Measurements from ENCODE around the gene KASH5. TPM values are rescaled to one million over a fixed set of nuclear protein-coding genes. Genes with fewer than 3 reads are reported as not detected.
"Not testable (repeated sequence)": the region's sequence is repeated elsewhere in the genome, so short reads cannot be mapped to it uniquely, and the experiment has no call there.

KASH5 gene
- polyA plus RNA-seq, 3 donors = 0.14 to 0.57 (median 0.45) TPM

DNA sequence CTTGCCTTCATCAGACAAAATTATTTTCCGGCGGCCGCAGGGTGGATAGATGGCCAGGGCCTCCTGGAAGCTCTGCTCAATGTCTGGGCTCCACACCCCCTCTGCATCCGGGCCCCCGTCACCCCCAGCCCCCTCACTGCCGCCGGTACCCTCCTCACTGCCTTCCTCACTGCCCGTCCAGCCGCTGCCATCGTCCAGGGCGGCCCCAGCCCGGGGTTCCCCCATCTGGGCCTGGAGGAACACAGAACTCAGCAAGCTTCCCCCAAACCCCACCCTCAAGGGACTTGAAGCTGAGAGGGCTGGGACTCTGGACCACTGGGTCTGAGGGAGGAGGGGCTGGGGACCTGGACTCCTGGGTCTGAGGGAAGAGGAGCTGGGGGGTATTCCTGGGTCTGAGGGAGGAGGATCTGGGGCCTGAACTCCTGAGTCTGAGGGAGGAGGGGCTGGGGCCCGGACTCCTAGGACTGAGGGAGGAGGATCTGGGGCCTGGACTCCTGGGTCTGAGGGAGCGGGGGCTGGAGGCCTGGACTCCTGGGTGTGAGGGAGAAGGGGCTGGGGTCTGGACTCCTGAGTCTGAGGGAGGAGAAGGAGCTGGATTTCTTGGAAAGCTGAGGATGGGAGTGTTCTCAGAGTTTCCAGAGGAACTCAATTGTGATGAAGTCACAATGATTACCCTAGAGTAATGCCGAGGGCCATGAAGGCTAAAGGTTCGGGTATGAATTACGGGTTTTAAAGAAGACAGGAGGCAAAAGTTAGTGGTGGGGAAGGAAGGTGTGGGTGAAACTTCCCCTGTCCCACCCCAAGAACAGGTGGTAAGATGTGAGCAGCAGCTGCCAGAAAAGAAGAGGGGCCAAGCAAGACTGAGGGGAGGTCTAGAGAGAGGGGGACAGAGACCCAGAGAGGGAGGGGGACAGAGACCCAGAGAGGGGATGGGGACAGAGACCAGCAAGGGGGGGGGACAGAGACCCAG, 27.9 kb upstream of the KASH5 start:
- no peak for DNase-seq (ENCODE audit: extremely low read depth in 1 of 11, low read depth in 9 of 11, low spot score in 4 of 11)

DNA sequence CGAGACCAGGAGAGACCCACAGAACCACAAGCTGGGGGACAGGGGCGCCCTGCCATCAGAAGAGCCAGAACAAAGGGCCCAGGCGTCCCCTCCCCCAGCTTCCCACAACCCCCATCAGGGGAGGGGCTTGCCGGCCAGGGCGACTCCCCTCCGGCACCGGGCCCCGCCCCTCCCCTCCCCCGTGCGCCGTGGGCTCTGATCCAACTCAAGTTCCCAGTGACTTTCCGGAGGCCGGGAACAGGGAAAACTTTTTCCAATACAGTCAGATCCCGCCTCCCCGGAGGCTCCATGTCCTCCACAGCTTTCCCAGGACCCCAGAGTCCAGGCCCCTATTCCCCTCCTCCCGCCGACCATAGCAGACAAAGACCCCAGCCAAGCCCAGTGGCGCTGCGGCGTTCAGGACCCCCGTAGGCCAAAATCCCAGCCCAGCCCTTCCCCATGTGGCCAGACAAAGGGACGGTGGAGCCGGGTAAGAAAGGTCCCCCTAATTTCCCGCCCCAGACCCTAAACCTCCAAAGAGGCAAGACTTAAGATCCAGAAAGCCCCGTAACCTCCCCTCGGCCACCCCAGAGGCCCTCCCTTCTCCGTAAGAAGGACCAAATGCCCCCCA, 26.5 kb upstream of the KASH5 start:
- peak in 10 of 11 donors; percentile 85 to 92 (median 89) for DNase-seq (ENCODE audit: extremely low read depth in 1 of 11, low read depth in 9 of 11, low spot score in 4 of 11)

DNA sequence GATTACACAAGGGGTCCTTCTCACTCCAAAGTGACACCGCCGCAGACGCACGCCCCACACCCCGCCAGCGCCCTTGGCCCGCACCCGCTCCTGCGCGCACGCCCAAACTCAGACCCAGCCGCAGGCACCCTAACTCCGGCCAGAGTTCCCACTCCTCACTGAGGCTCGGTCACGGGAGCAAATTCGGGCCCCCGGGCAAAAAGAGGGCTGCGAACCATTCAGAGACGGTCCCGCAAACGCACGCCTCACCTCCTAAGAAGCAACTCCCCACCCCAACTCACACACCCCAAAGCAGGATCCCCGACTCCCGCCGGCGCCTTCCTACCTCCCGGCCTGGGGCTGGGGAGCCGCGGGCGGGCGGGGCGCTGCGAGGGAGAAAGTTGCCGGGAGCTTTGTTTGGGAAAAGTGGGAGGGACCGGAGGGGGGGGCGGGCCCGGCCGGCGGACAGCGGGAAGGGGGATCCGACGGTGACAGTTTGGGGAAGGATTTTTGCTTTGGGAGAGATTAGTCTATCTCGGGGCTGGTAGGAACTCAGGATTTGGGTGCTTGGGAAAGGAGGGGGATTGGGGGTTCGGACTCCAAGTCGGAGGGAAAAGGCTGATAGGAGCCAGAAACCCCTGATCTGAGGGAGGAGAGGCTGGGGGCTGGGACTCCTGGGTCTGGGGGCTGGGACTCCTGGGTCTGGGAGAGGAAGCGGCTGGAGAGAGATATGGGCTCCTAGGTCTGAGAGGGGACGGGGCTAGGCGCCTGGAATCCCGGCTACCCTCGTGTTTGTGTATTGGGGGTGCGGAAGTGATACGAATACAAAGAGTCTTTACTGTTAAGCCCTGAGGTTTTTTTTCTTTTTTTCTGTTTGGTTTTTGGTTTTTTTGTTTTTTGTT, 25.8 kb upstream of the KASH5 start, which contains the start of gene TEAD2:
TEAD2 (minus strand) TSS at position 369 of the 881 bp plus-strand sequence. CDS start 2,341 bp downstream, outside the sequence.
- DNase-seq (ENCODE audit: extremely low read depth in 1 of 11, low read depth in 9 of 11, low spot score in 4 of 11) = peak in 7 of 11 donors; percentile 63 to 77 (median 68)

DNA sequence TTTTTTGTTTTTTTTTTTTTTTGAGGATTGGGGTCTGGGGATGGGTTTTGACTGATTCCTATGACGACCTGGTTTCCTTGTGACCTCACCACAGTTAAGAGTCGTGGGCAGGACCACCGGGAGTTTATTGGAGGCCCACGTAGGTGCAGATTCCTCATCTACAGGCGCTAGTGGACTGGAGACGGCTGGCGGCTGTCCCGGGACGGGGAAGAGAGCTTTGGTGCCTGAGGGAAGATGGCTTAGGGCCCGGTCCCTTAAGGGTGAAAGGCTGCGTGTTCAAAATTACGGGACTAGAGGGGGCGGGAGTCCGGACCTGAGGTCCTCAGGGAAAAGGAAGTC, 25.2 kb upstream of the KASH5 start:
- DNase-seq (ENCODE audit: extremely low read depth in 1 of 11, low read depth in 9 of 11, low spot score in 4 of 11) = peak in 2 of 11 donors; percentile 30 to 35

DNA sequence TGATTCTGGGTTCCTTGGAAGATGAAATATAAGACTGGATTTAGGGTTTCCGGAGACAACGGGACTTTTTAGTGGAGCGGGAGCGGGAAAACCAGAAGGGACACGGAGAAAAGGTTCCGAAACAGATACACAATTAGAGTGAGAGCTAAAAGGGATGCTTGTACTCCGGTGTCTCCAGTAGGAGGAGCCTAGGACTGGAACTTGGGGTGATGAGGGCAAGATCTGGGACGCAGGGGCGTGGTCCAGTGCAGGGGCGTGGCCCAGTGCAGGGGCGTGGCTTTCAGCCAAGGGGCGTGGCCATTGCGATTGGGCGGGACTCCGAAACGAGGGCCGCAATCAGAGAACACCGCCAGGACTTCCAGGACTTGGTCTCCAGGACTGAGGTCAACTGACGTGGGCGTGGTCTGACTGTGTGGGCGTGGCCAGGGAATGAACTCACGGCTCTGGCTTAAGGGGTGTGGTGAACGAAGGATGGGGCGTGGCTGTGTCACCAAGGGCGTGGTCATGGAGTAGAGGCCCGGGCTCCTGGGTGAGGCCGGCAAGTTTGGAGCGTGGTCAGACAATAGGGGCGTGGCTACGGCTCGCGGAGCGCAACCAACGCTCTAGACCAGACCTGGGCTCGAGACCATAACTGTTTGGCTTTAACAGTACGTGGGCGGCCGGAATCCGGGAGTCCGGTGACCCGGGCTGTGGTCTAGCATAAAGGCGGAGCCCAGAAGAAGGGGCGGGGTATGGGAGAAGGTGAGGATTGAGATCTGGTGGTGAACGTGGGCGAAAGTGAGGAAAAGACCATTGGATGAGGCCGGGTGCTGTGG, 24.6 kb upstream of the KASH5 start, which contains the start of gene DKKL1:
DKKL1 (plus strand) TSS at position 610 of the 815 bp plus-strand sequence; CDS start at position 732, 122 bp downstream.
- peak; percentile 92 to 99 (median 96) for DNase-seq (ENCODE audit: extremely low read depth in 1 of 11, low read depth in 9 of 11, low spot score in 4 of 11)

DNA sequence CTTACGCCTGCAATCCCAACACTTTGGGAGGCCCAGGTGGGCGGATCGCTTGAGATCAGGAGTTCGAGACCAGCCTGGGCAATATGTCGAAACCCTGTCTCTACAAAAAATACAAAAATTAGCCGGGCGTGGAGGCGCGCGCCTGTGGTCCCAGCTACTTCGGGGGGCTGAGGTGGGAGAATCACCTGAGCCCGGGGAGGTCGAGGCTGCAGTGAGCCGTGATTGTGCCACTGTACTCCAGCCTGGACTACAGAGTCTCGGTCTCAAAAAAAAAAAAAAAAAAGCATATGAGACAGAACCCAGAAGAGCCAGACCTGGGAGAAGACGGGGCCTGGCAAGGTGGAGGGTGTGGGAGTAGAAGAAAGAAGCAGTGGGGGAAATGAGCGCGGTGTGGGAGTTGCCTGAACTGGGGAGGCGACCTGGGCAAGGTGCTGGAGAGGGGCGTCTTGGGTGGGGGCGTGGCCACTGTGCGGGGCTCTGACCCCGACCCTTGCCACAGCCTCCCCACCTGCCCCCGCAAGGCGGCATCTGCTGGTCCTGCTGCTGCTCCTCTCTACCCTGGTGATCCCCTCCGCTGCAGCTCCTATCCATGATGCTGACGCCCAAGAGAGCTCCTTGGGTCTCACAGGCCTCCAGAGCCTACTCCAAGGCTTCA, 23.8 kb upstream of the KASH5 start:
- DNase-seq (ENCODE audit: extremely low read depth in 1 of 11, low read depth in 9 of 11, low spot score in 4 of 11) = no peak

DNA sequence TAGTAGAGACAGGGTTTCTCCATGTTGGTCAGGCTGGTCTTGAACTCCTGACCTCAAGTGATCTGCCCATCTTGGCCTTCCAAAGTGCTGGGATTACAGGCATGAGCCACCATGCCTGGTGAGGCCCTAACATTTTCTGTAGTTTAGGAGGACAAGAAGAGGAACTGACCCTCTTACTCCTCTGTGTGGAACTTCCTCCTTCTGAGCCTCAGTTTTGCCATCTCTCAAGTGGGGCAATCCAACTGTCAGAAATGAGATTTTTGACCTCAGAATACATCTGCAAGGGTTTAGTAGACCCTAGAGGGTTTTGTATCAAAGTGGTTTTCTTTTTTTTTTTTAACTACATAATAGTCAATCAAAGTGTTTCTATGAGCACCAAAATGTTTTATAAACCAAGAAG, 21.9 kb upstream of the KASH5 start:
- DNase-seq (ENCODE audit: extremely low read depth in 1 of 11, low read depth in 9 of 11, low spot score in 4 of 11) = no peak

DNA sequence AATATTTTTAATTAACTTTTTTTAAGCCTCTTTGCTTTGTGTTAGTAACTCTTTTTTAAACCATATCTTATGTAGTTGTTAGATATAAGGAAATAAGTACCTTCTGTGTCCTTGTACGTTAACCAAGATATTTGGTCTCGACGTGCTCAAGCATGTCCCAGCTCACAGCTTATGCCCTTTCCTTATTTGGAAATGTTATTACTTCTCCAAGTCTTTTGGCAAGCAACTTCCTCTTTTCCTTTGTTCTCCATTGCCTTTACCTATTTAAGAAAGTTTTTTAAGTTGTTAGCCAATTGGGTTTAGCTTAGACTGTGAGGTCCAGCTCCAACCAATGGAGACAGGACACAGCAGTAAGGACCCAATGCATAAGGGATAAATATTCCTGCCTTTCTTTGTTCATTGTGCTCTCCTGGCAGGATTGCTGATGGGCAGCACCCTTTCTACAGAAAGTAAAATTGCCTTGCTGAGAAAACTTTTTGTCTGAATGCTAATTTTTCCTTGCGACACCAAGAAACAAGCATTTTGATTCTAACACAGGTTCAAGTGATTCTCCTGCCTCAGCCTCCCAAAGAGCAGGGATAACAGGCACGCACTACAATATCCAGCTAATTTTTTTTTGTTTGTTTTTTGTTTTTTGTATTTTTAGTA, 19.2 kb upstream of the KASH5 start:
- DNase-seq (ENCODE audit: extremely low read depth in 1 of 11, low read depth in 9 of 11, low spot score in 4 of 11) = no peak

DNA sequence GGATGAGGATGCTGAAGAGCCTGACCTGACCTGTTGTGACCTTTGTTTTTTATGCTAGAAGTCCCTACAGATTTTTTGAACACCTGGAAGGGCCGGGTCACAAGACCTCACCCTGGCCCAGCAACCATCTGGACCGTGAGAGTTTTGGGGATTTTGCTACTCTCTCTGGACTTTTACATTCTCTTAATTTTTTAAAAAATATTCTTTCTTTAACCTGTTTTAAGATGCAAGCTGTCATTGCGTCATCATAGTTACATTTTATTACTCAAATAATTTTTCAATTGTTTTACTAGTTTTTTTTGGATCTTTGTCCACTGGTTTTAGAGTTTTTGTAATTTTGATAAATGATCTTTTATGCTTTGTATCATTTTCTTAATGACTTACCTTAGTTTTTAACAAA, 16.9 kb upstream of the KASH5 start:
- DNase-seq (ENCODE audit: extremely low read depth in 1 of 11, low read depth in 9 of 11, low spot score in 4 of 11) = no peak

DNA sequence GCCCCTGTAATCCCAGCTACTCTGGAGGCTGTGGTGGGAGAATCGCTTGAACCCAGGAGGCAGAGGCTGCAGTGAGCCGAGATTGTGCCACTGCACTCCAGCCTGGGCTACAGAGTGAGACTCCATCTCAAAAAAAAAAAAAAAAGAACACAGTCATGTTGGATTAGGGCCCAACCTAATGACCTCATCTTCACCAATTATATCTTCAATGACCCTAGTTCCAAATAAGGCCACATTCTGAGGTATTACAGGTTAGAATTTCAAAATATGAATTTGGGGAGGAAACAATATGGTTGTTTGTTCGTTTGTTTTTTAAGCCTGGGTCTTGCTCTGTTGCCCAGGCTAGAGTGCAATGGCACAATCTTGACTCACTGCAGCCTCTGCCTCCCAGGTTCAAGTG, 14.9 kb upstream of the KASH5 start:
- DNase-seq (ENCODE audit: extremely low read depth in 1 of 11, low read depth in 9 of 11, low spot score in 4 of 11) = not testable (repeated sequence)

DNA sequence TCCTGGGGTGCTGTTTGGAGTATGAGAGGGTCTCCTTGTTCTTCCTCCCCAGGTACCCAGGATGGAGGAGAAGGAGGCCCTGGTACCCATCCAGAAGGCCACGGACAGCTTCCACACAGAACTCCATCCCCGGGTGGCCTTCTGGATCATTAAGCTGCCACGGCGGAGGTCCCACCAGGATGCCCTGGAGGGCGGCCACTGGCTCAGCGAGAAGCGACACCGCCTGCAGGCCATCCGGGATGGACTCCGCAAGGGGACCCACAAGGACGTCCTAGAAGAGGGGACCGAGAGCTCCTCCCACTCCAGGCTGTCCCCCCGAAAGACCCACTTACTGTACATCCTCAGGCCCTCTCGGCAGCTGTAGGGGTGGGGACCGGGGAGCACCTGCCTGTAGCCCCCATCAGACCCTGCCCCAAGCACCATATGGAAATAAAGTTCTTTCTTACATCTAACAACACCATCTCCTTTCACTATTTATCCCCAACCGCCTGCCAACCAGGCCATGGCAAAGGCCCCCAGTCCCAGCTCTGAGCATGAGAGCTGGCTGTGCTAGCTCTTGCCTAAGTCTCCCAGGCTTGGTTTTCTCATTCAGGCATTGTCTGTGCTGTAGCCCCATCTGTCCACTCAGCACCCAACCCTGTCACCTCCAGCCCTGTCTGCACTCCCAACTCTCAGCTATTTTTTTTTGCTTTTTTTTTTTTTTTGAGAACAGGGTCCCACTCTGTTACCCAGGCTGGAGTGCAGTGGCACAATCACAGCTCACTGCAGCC, 13.2 kb upstream of the KASH5 start:
- no peak for DNase-seq (ENCODE audit: extremely low read depth in 1 of 11, low read depth in 9 of 11, low spot score in 4 of 11)

DNA sequence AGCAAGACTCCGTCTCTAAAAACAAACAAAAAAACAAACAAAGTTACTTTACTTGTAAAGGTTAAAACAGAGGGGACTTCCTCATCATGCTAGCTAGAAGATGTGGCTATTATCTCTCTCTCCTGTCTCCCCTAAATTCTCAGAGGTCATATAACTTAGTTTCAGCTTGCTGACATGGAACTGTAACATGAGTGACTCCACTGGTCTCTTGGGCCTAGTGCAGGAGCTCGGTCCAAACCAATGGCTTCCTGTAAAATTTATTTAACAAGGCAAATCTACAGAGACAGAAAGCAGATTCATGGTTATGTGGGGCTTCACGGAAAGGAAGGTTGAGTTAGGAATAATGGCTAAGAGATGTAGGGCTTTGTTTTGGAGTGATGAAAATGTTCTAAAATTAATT, 9.5 kb upstream of the KASH5 start:
- DNase-seq (ENCODE audit: extremely low read depth in 1 of 11, low read depth in 9 of 11, low spot score in 4 of 11) = no peak

DNA sequence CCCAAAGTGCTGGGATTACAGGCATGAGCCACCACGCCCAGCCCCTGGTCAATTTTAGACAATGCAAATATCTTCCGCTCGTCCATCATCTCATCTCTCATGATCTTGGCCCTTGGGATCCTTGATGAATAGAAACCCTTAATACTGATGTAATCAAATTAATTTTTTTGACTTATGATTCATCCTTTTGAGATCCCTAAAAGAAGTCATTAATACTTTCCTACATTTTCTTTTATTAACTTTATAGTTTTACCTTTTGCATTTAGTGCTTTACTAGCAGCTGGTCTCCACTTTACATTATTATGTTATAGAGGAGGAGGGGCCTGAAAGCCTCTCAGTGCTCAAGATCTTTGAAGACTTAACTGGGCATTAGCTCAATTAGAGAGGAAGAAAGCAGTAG, 7.7 kb upstream of the KASH5 start:
- no peak for DNase-seq (ENCODE audit: extremely low read depth in 1 of 11, low read depth in 9 of 11, low spot score in 4 of 11)

DNA sequence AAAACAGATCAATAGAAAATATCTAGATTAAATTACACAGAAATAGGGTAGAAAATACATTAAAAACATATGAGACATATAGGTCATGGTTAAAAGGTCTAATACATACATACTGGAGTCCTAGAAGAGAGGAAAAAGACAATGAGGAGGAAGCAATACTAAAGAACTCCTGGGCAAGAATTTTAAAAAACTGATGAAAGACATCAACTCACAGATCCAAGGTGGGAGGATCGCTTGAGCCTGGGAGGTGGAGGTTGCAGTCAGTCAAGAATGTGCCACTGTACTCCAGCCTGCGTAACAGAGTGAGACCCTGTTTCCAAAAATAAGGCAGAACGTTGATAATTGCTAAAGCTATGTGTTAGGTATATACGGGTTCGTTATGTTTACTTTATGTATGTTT, 5.4 kb upstream of the KASH5 start:
- no peak for DNase-seq (ENCODE audit: extremely low read depth in 1 of 11, low read depth in 9 of 11, low spot score in 4 of 11)

DNA sequence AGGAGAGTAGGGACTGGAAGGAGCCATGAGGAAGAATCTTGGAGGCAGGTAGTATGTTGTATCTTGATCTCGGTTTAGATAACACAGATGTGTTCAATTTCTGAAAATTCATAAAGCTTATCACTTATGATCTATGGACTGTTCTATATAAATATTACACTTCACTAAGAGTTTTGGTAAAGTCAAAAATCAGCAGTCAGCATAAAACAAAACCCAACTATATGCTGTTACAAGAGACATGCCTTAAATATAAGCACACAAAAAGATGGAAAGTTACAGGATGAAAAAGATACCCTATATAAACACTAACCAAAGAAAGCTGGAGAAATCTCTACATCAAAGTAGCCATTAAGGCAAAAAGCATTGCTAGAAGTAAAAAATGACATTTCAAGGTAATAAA, 4.5 kb upstream of the KASH5 start:
- no peak for DNase-seq (ENCODE audit: extremely low read depth in 1 of 11, low read depth in 9 of 11, low spot score in 4 of 11)

DNA sequence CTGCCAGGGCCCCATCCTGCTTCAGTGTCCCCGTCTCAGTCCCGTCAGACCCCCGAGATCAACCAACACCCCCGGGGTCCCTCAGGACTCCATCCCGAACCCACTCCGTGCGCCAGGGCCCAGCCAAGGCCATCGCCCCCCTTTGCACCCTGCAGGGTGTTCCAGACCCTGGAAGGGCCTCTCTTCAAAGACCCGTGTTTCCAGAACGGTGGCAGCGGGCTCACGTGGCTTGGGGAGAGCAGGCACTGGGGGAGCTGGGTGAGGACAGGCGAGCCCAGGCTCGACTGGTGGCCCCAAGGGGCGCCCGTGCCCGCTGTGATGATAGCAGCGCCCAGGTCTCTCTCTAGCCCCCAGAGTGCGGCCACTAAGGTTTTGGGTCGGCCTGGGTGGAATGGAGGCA, 1.4 kb downstream of the KASH5 start:
- no peak for DNase-seq (ENCODE audit: extremely low read depth in 1 of 11, low read depth in 9 of 11, low spot score in 4 of 11)
